NB4 (cell line): ENCODE results near the gene MYO7B.

ENCODE experiments used
- CTCF ChIP-seq: IDR thresholded peaks from one replicate; pipeline ENCODE4 v1.5.1; 2012; ENCODE audit warnings: low read depth, low read length
- POLR2A ChIP-seq: IDR thresholded peaks from 2 replicates; pipeline ENCODE4 v1.6.1; 2011; ENCODE audit warnings: mild to moderate bottlenecking; ENCODE audit not compliant: insufficient read length; ENCODE audit errors: extremely low read depth

DNA sequence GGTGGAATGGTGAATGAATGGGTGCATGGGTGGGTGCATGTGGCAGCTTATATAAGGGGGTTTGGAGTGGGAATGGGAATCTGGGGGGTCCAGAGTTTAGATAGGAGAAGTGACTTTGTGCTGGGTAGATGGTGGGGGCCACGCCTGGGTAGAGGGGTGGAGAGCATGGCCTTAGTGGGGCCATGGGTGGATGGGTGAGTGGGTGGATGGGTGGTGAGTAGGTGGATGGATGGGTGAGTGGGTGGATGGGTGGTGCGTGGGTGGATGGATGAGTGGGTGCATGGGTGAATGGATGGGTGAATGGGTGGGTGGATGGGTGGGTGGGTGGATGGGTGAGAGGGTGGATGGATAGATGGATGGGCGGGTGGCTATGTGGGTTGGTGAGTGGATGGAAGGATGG, 53.9 kb downstream of the MYO7B start:
- TF ChIP-seq CTCF, result no peak
- no peak for TF ChIP-seq POLR2A
